VCaP (cell line): ENCODE measurements around the gene SLC38A3.

ENCODE experiments used
- H3K27ac ChIP-seq: fragments of 450-650 bp; 2 replicates; pipeline ENCODE4 v1.5.1; 2017
- TF ChIP-seq, protein P1 (sequence below): fragments of 450-650 bp; conservative IDR thresholded peaks from 2 replicates; pipeline ENCODE4 v1.5.1; 2017; ENCODE audit warnings: mild to moderate bottlenecking, moderate library complexity

SLC38A3 gene

DNA sequence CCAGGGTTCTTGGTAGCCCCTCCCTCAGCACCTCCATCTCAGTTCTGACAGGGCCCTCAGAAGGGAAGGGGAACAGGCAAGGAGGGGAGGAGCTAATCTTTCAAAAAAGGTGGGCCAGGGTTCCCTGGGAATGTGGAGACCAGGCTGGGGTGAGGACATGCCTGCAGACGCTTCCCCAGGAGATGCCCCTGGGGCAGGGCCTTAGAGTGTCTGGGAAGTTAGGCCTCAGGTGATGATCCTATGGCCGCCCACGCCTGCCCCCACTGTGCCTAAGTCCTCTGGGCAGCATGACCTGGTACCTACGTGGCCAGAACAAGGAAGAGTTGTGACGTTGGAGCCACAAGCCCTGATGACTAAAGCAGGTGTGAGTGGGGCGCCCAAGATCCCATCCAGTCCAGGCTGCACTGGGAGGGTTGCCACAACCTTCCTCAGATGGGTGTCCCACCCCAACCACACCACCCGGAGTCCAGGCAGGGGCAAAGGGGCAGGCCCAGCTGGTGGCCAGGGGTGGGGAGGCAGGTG lies 60.0 kb downstream of the SLC38A3 start:
- TF ChIP-seq, protein P1, sequence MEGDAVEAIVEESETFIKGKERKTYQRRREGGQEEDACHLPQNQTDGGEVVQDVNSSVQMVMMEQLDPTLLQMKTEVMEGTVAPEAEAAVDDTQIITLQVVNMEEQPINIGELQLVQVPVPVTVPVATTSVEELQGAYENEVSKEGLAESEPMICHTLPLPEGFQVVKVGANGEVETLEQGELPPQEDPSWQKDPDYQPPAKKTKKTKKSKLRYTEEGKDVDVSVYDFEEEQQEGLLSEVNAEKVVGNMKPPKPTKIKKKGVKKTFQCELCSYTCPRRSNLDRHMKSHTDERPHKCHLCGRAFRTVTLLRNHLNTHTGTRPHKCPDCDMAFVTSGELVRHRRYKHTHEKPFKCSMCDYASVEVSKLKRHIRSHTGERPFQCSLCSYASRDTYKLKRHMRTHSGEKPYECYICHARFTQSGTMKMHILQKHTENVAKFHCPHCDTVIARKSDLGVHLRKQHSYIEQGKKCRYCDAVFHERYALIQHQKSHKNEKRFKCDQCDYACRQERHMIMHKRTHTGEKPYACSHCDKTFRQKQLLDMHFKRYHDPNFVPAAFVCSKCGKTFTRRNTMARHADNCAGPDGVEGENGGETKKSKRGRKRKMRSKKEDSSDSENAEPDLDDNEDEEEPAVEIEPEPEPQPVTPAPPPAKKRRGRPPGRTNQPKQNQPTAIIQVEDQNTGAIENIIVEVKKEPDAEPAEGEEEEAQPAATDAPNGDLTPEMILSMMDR: no peak
- no peak overlapping the region for H3K27ac ChIP-seq

DNA sequence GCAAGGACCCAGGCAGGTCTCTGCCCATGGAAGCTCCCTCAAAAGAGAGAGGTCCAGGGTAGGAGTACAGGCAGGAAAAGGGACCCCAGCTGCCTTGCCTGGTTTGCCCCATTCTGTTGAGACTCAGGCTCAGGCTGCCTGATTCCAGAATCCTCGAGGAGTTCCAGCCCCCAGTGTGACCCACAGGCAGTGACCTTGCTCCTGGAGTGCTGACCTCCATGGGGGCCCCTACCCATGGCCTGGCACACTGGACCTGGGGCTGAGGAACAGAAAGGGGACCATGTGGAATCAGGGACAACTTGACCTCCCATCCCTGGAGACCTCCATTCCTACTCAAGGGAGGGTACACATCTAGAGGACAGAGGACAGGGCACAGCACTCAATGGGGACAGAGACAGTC lies 60.5 kb downstream of the SLC38A3 start:
- TF ChIP-seq, protein P1: no peak
- H3K27ac ChIP-seq: no peak overlapping the region

DNA sequence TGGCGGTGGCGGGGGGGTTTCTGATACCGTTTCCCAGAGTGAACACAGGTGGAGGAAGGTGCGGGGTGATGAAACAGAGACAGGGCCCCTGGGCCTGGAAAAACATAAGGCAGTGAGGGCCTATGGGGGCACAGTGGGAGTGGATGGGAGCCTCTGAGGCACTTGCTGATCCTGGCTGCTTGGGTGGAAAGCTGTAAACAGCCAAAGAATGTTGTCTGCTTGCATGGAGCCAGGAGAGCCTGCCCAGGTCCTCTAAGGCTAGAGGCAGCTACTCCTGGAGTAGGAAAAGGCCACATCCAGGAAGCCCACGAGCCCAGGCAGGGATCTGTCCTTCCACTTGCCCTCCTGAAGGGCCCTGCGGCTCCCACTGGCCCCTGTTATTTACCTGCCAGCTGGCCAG lies 60.9 kb downstream of the SLC38A3 start:
- H3K27ac ChIP-seq: no peak overlapping the region
- TF ChIP-seq, protein P1: no peak

DNA sequence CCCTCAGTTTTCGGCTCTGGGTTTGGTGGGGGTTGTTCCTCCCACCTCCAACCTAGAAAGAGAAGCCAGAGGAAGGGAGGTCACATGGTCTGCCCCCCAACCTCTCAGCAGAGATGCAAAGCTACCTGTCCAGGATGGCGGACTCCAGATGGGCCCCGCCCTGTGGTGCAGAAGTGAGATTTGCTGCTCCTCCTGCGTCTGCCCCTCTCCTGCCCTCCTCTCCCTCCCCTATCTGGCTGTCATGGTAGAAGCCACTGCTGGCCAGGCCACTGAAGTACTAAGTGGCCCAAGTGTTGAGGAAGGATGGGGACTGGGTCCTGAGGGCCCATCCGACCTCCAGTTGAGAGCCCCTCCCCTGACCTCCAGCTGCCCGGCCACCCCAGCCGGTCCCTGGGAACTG lies 61.8 kb downstream of the SLC38A3 start:
- H3K27ac ChIP-seq: no peak overlapping the region
- TF ChIP-seq, protein P1: no peak

DNA sequence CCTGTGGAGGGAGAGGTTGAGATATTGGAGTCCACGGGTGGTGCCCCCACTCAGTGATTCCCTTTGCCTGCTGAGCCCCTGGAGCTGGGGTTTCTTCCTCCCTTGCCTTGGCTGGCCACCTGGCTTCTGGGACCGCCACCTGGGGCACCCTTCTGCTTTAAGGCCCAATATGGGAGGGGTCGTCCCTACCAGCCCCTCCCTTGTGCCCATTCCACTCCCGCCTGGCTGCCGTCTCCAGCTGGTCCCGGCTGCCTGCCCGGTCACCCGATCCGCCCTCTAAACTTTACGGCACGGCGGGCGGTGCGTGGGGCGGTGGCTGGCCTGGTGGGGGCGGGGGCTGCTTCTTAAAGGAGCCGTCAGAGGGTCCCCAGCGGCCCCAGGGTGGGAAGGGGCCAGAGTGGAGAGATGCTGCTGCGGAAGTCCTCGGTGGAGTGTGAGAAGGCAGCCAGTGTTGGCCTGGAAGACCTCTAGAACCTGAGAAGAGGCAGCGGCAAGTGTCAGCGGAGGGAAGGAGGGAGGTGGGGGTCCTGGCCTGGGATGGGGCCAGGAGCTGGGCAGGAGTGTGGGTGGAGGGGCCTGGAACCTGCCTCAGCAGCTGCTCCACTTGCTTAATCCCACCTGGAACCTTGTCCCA lies 62.3 kb downstream of the SLC38A3 start:
- H3K27ac ChIP-seq: 0 out of 2 replicates have a peak overlapping the region, but pooled peaks have one; percentile 7
- TF ChIP-seq, protein P1: no peak

DNA sequence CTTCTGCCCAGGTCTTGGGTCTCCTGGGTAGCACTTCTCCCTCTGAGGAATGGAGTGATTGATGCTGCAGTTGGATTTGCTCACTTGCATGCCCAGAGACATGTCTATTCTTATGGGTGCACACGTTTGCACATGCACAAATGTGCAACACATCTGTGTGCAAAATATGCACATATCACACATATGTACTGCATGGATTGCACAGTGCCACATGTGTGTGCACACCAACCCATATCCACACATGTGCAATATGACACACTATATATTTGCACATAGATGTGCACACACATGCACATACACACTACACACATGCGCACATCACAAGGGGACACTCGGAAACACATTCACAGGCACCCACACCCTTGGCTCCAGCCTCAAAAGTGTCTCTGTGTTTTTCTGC lies 63.2 kb downstream of the SLC38A3 start:
- TF ChIP-seq, protein P1: no peak
- H3K27ac ChIP-seq: no peak overlapping the region

DNA sequence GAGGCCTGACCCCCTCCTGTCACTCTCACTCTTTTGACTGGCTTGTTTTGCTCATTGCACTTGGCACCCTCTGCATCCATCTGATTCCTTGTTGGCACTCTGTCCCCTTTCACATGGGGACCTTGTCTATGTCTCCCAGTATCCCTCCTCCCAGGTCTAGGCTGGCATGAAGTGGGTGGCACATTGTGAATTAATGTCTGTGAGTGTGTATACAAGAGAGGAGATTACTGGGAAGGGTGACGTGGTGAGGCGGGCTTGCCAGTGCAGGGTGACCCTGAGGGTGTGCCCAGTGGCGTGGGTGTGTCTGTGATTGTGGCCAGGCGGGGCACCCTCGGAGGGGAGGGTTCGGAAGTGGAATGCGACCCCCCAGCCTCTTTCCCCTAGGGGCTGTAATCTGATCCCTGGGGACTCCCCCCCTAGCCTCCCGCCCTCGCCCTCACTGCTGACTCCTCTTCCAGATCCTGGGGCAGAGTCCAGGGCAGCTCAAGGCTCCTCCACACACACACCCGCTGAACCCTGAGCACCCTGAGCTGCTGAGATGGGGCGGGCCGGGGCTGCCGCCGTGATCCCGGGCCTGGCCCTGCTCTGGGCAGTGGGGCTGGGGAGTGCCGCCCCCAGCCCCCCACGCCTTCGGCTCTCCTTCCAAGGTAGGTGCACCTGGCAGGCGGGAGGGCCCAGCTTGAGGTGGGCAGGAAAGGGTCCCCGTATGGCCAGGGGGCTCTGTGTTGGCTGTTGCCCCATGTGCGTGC lies 63.8 kb downstream of the SLC38A3 start, which contains the start of gene SEMA3B:
TSS of gene SEMA3B (plus strand) at position 445 of the 749 bp plus-strand sequence. CDS start at position 539, 94 bp downstream.
- no peak within 1 kb of the TSS for H3K27ac ChIP-seq
- TF ChIP-seq, protein P1: no peak
